Measurements from ENCODE around the gene SOX4.

Gene SOX4

GRCh38 chr6:21633511-21634109 is 40.1 kb downstream of the SOX4 start:
- ChIA-PET CTCF (interaction anchor here (0.7 kb wide), 1 partner anchor 119 kb away, joined by 4 read pairs; no protein-coding TSS in a partner anchor), POLR2A (ENCODE audit: low non-redundant PET) (no interaction called here)
- TF ChIP-seq CTCF (conservative IDR thresholded peaks at IDR 0.05; ENCODE audit: low read depth), result no peak
- H3K27ac ChIP-seq, result peak overlapping the region; percentile 81
- no peak for DNase-seq (ENCODE audit: low spot score)

GRCh38 chr6:21634582-21634981 is 41.0 kb downstream of the SOX4 start:
- POLR2A ChIA-PET (ENCODE audit: low non-redundant PET), result no interaction called here
- TF ChIP-seq CTCF (conservative IDR thresholded peaks at IDR 0.05; ENCODE audit: low read depth), result no peak
- H3K27ac ChIP-seq, result peak overlapping the region; percentile 81
- DNase-seq (ENCODE audit: low spot score), result peak; percentile 81
- CTCF ChIA-PET, result interaction anchor here (0.7 kb wide), 1 partner anchor 118 kb away, joined by 4 read pairs; no protein-coding TSS in a partner anchor

GRCh38 chr6:21636876-21637275 is 43.3 kb downstream of the SOX4 start:
- TF ChIP-seq CTCF (conservative IDR thresholded peaks at IDR 0.05; ENCODE audit: low read depth), result no peak
- POLR2A ChIA-PET (ENCODE audit: low non-redundant PET), result no interaction called here
- H3K27ac ChIP-seq, result no peak overlapping the region
- no peak for DNase-seq (ENCODE audit: low spot score)
- CTCF ChIA-PET, result no interaction called here

DNA sequence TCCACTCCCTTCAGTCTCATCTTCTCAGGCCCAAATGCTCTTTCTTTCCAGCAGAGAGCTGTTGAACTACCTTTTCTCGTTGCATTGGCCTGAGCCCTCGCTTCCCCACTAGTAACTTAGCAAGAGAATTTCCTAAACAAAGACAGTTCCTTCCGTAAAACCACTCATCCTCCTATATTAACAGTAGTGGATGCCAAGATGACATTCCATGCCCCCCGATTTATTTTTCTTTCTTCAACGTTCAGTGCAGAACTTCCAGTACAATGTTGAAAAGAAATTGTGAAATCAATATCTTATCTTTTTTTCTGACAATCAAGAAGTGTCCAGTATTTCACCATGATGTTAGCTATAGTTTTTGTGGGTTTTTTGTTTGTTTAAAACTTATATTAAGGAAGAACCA is 45.8 kb downstream of the SOX4 start:
- no peak for DNase-seq (ENCODE audit: low spot score)
- TF ChIP-seq CTCF (conservative IDR thresholded peaks at IDR 0.05; ENCODE audit: low read depth), result no peak
- H3K27ac ChIP-seq, result no peak overlapping the region
- ChIA-PET CTCF (no interaction called here), POLR2A (ENCODE audit: low non-redundant PET) (no interaction called here)

Measured in RWPE1 (cell line).